HG03159 (cell line): Measurements from ENCODE around the gene DNAJB12.
"Not testable (repeated sequence)": the region's sequence is repeated elsewhere in the genome, so short reads cannot be mapped to it uniquely, and the experiment has no call there.

Source experiments
- ATAC-seq: cut with Tn5 transposase; IDR thresholded peaks from one replicate; pipeline ENCODE4 v1.9.1; 2021; ENCODE audit warnings: mild to moderate bottlenecking, moderate library complexity; ENCODE audit not compliant: unreplicated experiment

The DNAJB12 gene

GRCh38 chr10:72318418-72319262, 36.1 kb downstream of the DNAJB12 start:
- no peak for ATAC-seq

- no peak for ATAC-seq
These were observed 37.8 kb downstream of the DNAJB12 start for GRCh38 chr10:72316748-72317435.

GRCh38 chr10:72316386-72316700, 38.4 kb downstream of the DNAJB12 start:
- ATAC-seq = no peak

GRCh38 chr10:72315611-72316385, 38.9 kb downstream of the DNAJB12 start:
- ATAC-seq = no peak

- no peak for ATAC-seq
These were observed 39.7 kb downstream of the DNAJB12 start for GRCh38 chr10:72315054-72315453.

GRCh38 chr10:72314263-72314662, 40.5 kb downstream of the DNAJB12 start:
- no peak for ATAC-seq

- no peak for ATAC-seq
These were observed 41.8 kb downstream of the DNAJB12 start for GRCh38 chr10:72312865-72313391.

- ATAC-seq = no peak
These were observed 43.1 kb downstream of the DNAJB12 start for GRCh38 chr10:72311667-72312066.

- no peak for ATAC-seq
These were observed 44.1 kb downstream of the DNAJB12 start for GRCh38 chr10:72310636-72311035.

GRCh38 chr10:72310241-72310633, 44.5 kb downstream of the DNAJB12 start:
- no peak for ATAC-seq

- ATAC-seq = no peak
These were observed 45.2 kb downstream of the DNAJB12 start for GRCh38 chr10:72309290-72310240.

GRCh38 chr10:72308320-72308987, 46.3 kb downstream of the DNAJB12 start:
- ATAC-seq = no peak

- ATAC-seq = not testable (repeated sequence)
These were observed 47.0 kb downstream of the DNAJB12 start for GRCh38 chr10:72307711-72308110.

GRCh38 chr10:72306215-72306760, 48.4 kb downstream of the DNAJB12 start:
- no peak for ATAC-seq

GRCh38 chr10:72303424-72304128, 51.1 kb downstream of the DNAJB12 start:
- no peak for ATAC-seq

- ATAC-seq = no peak
These were observed 55.9 kb downstream of the DNAJB12 start for GRCh38 chr10:72298592-72299519.

- peak; percentile 72 for ATAC-seq
These were observed 56.7 kb downstream of the DNAJB12 start for GRCh38 chr10:72297805-72298591.
